HG03432 (cell line): ENCODE results near the gene RETREG1.

ENCODE experiments used
- ATAC-seq: cut with Tn5 transposase; IDR thresholded peaks from one replicate; pipeline ENCODE4 v1.9.1; 2021; ENCODE audit warnings: mild to moderate bottlenecking, moderate library complexity; ENCODE audit not compliant: unreplicated experiment

RETREG1 gene

GRCh38 chr5:16531063-16531648 lies 85.6 kb downstream of the RETREG1 start:
- no peak for ATAC-seq

- ATAC-seq: no peak
Measured at GRCh38 chr5:16529306-16529705, 87.5 kb downstream of the RETREG1 start.

GRCh38 chr5:16528382-16529110 lies 88.3 kb downstream of the RETREG1 start:
- no peak for ATAC-seq

- ATAC-seq: no peak
Measured at GRCh38 chr5:16525651-16526050, 91.1 kb downstream of the RETREG1 start.

- ATAC-seq: no peak
Measured at GRCh38 chr5:16524286-16524685, 92.5 kb downstream of the RETREG1 start.

GRCh38 chr5:16521521-16522483 lies 95.0 kb downstream of the RETREG1 start:
- no peak for ATAC-seq

GRCh38 chr5:16520841-16521240 lies 96.0 kb downstream of the RETREG1 start:
- no peak for ATAC-seq

GRCh38 chr5:16519435-16519834 lies 97.4 kb downstream of the RETREG1 start:
- no peak for ATAC-seq

GRCh38 chr5:16518606-16519005 lies 98.2 kb downstream of the RETREG1 start:
- no peak for ATAC-seq

GRCh38 chr5:16515532-16515931 lies 101.3 kb downstream of the RETREG1 start:
- ATAC-seq: no peak

GRCh38 chr5:16510098-16510497 lies 106.7 kb downstream of the RETREG1 start:
- no peak for ATAC-seq

- ATAC-seq: no peak
Measured at GRCh38 chr5:16508730-16509531, 107.9 kb downstream of the RETREG1 start.

- ATAC-seq: no peak
Measured at GRCh38 chr5:16507716-16508115, 109.1 kb downstream of the RETREG1 start.

- no peak for ATAC-seq
Measured at GRCh38 chr5:16505904-16506303, 110.9 kb downstream of the RETREG1 start.

GRCh38 chr5:16505140-16505891 lies 111.5 kb downstream of the RETREG1 start:
- ATAC-seq: no peak

- no peak for ATAC-seq
Measured at GRCh38 chr5:16504571-16504970, 112.2 kb downstream of the RETREG1 start.

- no peak for ATAC-seq
Measured at GRCh38 chr5:16502866-16503265, 113.9 kb downstream of the RETREG1 start.

GRCh38 chr5:16500024-16500423 lies 116.8 kb downstream of the RETREG1 start:
- ATAC-seq: no peak

GRCh38 chr5:16497546-16497945 lies 119.3 kb downstream of the RETREG1 start:
- ATAC-seq: no peak

GRCh38 chr5:16493261-16493660 lies 123.5 kb downstream of the RETREG1 start:
- ATAC-seq: no peak
